Measurements from ENCODE around the gene KRT86.

DNA sequence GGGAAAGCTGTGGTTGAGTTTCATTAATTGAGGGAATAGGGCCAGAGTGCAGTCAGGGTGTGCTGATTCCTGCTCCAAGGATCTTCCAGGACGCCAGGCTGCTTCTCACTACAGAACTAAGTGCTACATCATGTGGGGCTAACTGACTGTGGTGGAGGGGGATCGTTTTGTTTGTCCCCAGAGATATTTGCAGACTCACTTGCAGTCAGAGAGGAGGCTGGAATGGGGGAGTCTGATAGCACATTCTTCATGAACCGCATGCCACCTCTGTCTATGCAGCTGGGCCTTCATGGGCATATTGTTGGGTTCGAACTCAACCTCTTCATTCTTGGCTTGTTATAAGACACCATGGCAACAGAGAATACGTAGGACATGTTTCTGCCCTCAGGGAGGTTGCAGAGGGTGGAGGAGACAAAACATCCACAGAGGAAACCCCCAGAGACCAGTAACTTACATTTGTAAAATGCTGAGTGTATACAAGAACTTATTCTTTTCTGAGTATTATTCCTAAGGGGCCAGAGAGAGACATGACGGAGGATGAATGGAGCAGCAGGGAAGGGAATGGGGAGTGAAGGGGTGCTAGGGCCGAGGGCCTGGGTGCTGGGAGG lies 28.4 kb upstream of the KRT86 start:
- TF ChIP-seq, protein P1, sequence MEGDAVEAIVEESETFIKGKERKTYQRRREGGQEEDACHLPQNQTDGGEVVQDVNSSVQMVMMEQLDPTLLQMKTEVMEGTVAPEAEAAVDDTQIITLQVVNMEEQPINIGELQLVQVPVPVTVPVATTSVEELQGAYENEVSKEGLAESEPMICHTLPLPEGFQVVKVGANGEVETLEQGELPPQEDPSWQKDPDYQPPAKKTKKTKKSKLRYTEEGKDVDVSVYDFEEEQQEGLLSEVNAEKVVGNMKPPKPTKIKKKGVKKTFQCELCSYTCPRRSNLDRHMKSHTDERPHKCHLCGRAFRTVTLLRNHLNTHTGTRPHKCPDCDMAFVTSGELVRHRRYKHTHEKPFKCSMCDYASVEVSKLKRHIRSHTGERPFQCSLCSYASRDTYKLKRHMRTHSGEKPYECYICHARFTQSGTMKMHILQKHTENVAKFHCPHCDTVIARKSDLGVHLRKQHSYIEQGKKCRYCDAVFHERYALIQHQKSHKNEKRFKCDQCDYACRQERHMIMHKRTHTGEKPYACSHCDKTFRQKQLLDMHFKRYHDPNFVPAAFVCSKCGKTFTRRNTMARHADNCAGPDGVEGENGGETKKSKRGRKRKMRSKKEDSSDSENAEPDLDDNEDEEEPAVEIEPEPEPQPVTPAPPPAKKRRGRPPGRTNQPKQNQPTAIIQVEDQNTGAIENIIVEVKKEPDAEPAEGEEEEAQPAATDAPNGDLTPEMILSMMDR (IDR thresholded peaks at IDR 0.05; ENCODE audit: low read depth, low read length) = no peak
- no peak for TF ChIP-seq EZH2phosphoT487 (IDR thresholded peaks at IDR 0.05; ENCODE audit: low read depth)

All from OCI-LY3 (cell line).